H1 (cell line): ENCODE data around the gene ANXA3. TPM values are rescaled to one million over a fixed set of nuclear protein-coding genes. Genes with fewer than 3 reads are reported as not detected.

Experiments used
- CTCF ChIA-PET: fragments of 300-600 bp; sonication (Branson Sonifier 250); formaldehyde crosslinking; loops from one replicate; lab custom pipeline; 2021; ENCODE audit not compliant: partially characterized antibody; lab: Charles Lee
- POLR2A ChIA-PET: fragments of 300-600 bp; sonication (Branson Sonifier 250); formaldehyde crosslinking; loops from one replicate; lab custom pipeline; 2021; ENCODE audit warnings: inconsistent platforms; ENCODE audit not compliant: partially characterized antibody; lab: Charles Lee
- DNase-seq, 2 experiments: peaks; one replicate each; pipeline versions ENCODE4 v3.0.0 to v3.0.0-alpha.2; 2010 to 2022; ENCODE audit warnings: low spot score in 2 of 2, low read depth in 1 of 2, mixed read lengths in 1 of 2
- FAIRE-seq: peaks from 2 replicates; lab custom pipeline; 2011; peaks lifted over from hg19 to GRCh38; lab: Jason Lieb, UNC
- H2AFZ ChIP-seq: 2 replicates; pipeline ENCODE4 v1.8.1; 2012; ENCODE audit warnings: low read length, inconsistent platforms
- H2AK5ac ChIP-seq: 2 replicates; pipeline ENCODE4 v1.6.1; 2013; ENCODE audit warnings: low read depth, low read length
- H2BK120ac ChIP-seq: replicated peaks from 2 replicates; pipeline ENCODE3; 2013; ENCODE audit warnings: low read depth, low read length, inconsistent platforms
- H2BK12ac ChIP-seq: 2 replicates; pipeline ENCODE4 v1.6.1; 2013; ENCODE audit warnings: low read depth, low read length
- H2BK15ac ChIP-seq: 2 replicates; pipeline ENCODE4 v1.6.1; 2013; ENCODE audit warnings: low read length
- H2BK20ac ChIP-seq: 2 replicates; pipeline ENCODE4 v1.6.1; 2013; ENCODE audit warnings: low read length
- H2BK5ac ChIP-seq: 2 replicates; pipeline ENCODE4 v1.6.1; 2013; ENCODE audit warnings: low read depth, low read length
- H3K14ac ChIP-seq: 2 replicates; pipeline ENCODE4 v1.6.1; 2013; ENCODE audit warnings: inconsistent platforms; ENCODE audit not compliant: insufficient read length
- H3K18ac ChIP-seq: 2 replicates; pipeline ENCODE4 v1.6.1; 2013; ENCODE audit warnings: low read length; ENCODE audit errors: extremely low read depth
- H3K23ac ChIP-seq: 2 replicates; pipeline ENCODE4 v1.6.1; 2013; ENCODE audit warnings: inconsistent platforms; ENCODE audit not compliant: insufficient read length
- H3K23me2 ChIP-seq: 2 replicates; pipeline ENCODE4 v1.6.1; 2013; ENCODE audit warnings: low read depth, low read length
- H3K27ac ChIP-seq: 2 replicates; pipeline ENCODE4 v1.6.1; 2011; ENCODE audit warnings: low read depth, low read length, inconsistent platforms
- H3K27me3 ChIP-seq, 4 experiments: replicated peaks in 1 of 4; 1 replicate in 1 of 4; 2 replicates in 3 of 4; pipeline versions ENCODE4 v1.6.1 to v1.8.1; 2011 to 2013; ENCODE audit warnings: low read length in 3 of 4, mild to moderate bottlenecking in 3 of 4, inconsistent platforms in 2 of 4, mixed read lengths in 2 of 4, moderate library complexity in 1 of 4; ENCODE audit not compliant: control insufficient read depth in 3 of 4, insufficient read depth in 3 of 4; ENCODE audit errors: extremely low read depth in 1 of 4
- H3K36me3 ChIP-seq, 4 experiments: 2 replicates each; pipeline versions ENCODE4 v1.6.1 to v1.8.1; 2011 to 2013; ENCODE audit warnings: mild to moderate bottlenecking in 4 of 4, low read length in 3 of 4, moderate library complexity in 2 of 4, control low read depth in 1 of 4, inconsistent platforms in 1 of 4; ENCODE audit not compliant: insufficient read depth in 4 of 4, control insufficient read depth in 2 of 4
- H3K4ac ChIP-seq: replicated peaks from 2 replicates; pipeline ENCODE3; 2013; ENCODE audit warnings: low read length, low read depth, mixed read lengths, inconsistent platforms; ENCODE audit not compliant: insufficient read length
- H3K4me1 ChIP-seq, 4 experiments: replicated peaks in 1 of 4; 1 replicate in 1 of 4; 2 replicates in 3 of 4; pipeline versions ENCODE4 v1.6.1 to v1.8.1; 2011 to 2013; ENCODE audit warnings: low read length in 3 of 4, inconsistent platforms in 2 of 4, mixed read lengths in 1 of 4; ENCODE audit not compliant: insufficient read depth in 4 of 4, control insufficient read depth in 3 of 4
- H3K4me2 ChIP-seq, 2 experiments: 2 replicates each; pipeline versions ENCODE4 v1.6.1 to v1.8.1; 2011 to 2013; ENCODE audit warnings: low read depth in 2 of 2, low read length in 2 of 2, control low read depth in 1 of 2, inconsistent platforms in 1 of 2, mild to moderate bottlenecking in 1 of 2; ENCODE audit not compliant: insufficient read depth in 1 of 2
- H3K4me3 ChIP-seq, 4 experiments: fragments of 200-600, 300-600 bp in 1 of 4; sonication (generic), shearing (Covaris generic), sonication (Bioruptor Twin) in 1 of 4; 2 replicates each; pipeline versions ENCODE4 v1.5.1 to v1.8.1; 2011 to 2016; ENCODE audit warnings: low read length in 4 of 4, low read depth in 3 of 4, control low read depth in 2 of 4, inconsistent platforms in 2 of 4, mild to moderate bottlenecking in 2 of 4, mixed read lengths in 1 of 4, moderate library complexity in 1 of 4; ENCODE audit not compliant: insufficient read depth in 2 of 4; ENCODE audit errors: extremely low read depth in 1 of 4
- H3K56ac ChIP-seq: replicated peaks from 2 replicates; pipeline ENCODE3; 2013; ENCODE audit warnings: low read depth, mild to moderate bottlenecking, mixed read lengths, low read length, inconsistent platforms; ENCODE audit not compliant: insufficient read length
- H3K79me1 ChIP-seq: 2 replicates; pipeline ENCODE4 v1.6.1; 2013; ENCODE audit warnings: low read depth, low read length, control low read depth
- H3K79me2 ChIP-seq, 2 experiments: 2 replicates each; pipeline versions ENCODE4 v1.6.1 to v1.8.1; 2012 to 2013; ENCODE audit warnings: low read length in 2 of 2, mild to moderate bottlenecking in 2 of 2, inconsistent platforms in 1 of 2; ENCODE audit not compliant: insufficient read depth in 2 of 2, control insufficient read depth in 1 of 2
- H3K9ac ChIP-seq, 4 experiments: replicated peaks in 1 of 4; 1 replicate in 1 of 4; 2 replicates in 3 of 4; pipeline versions ENCODE4 v1.6.1 to v1.8.1; 2011 to 2013; ENCODE audit warnings: low read depth in 3 of 4, low read length in 3 of 4, control low read depth in 2 of 4, mild to moderate bottlenecking in 2 of 4, moderate library complexity in 2 of 4, inconsistent platforms in 1 of 4; ENCODE audit errors: extremely low read depth in 1 of 4
- H3K9me3 ChIP-seq, 2 experiments: 2 replicates each; pipeline versions ENCODE4 v1.6.1 to v1.8.1; 2012 to 2013; ENCODE audit warnings: mild to moderate bottlenecking in 2 of 2, moderate library complexity in 2 of 2, control low read depth in 1 of 2, inconsistent platforms in 1 of 2, low read depth in 1 of 2, low read length in 1 of 2, mixed read lengths in 1 of 2; ENCODE audit not compliant: insufficient read depth in 2 of 2
- H4K20me1 ChIP-seq, 2 experiments: replicated peaks in 1 of 2; 2 replicates each; pipeline versions ENCODE3 to v1.8.1; 2011 to 2013; ENCODE audit warnings: inconsistent platforms in 2 of 2, low read length in 2 of 2, mild to moderate bottlenecking in 1 of 2; ENCODE audit not compliant: insufficient read depth in 2 of 2, control insufficient read depth in 1 of 2
- H4K5ac ChIP-seq: 2 replicates; pipeline ENCODE4 v1.6.1; 2013; ENCODE audit warnings: low read length, low read depth, mixed read lengths, inconsistent platforms; ENCODE audit not compliant: insufficient read length
- H4K8ac ChIP-seq: 2 replicates; pipeline ENCODE4 v1.8.0; 2013; ENCODE audit warnings: mild to moderate bottlenecking, moderate library complexity, low read length, inconsistent platforms; ENCODE audit not compliant: insufficient read depth; ENCODE audit errors: extremely low read depth
- H4K91ac ChIP-seq: replicated peaks from 2 replicates; pipeline ENCODE3; 2013; ENCODE audit warnings: low read length, mixed read lengths, inconsistent platforms; ENCODE audit not compliant: insufficient read length
- CBX8 ChIP-seq: fragments of 300-800, 300-1000 bp; sonication (generic); IDR thresholded peaks from 2 replicates; pipeline ENCODE4 v1.7.1; 2016; ENCODE audit warnings: low read depth, low read length, borderline replicate concordance
- CEBPB ChIP-seq: IDR thresholded peaks from 2 replicates; pipeline ENCODE4 v1.6.1; 2012; ENCODE audit warnings: low read depth, low read length
- CHD2 ChIP-seq: IDR thresholded peaks from 2 replicates; pipeline ENCODE4 v1.6.1; 2012; ENCODE audit warnings: low read length, improper control_type of control experiment
- EP300 ChIP-seq, 2 experiments: IDR thresholded peaks; 1 replicate in 1 of 2; 2 replicates in 1 of 2; pipeline ENCODE4 v1.6.1; 2011 to 2012; ENCODE audit warnings: low read depth in 2 of 2, low read length in 2 of 2, mild to moderate bottlenecking in 2 of 2, borderline replicate concordance in 1 of 2, inconsistent platforms in 1 of 2, moderate library complexity in 1 of 2
- JUN ChIP-seq: IDR thresholded peaks from 2 replicates; pipeline ENCODE4 v1.6.1; 2011; ENCODE audit warnings: low read depth, mild to moderate bottlenecking, improper control_type of control experiment, low read length
- NANOG ChIP-seq: IDR thresholded peaks from 2 replicates; pipeline ENCODE4 v1.6.1; 2011; ENCODE audit warnings: low read length, low read depth, mild to moderate bottlenecking, inconsistent platforms; ENCODE audit not compliant: insufficient read depth, poor library complexity, severe bottlenecking
- NRF1 ChIP-seq: IDR thresholded peaks from 2 replicates; pipeline ENCODE4 v1.6.1; 2011; ENCODE audit warnings: mild to moderate bottlenecking, low read depth, low read length, improper control_type of control experiment
- PHF8 ChIP-seq: fragments of 200-600 bp; sonication (generic); conservative IDR thresholded peaks from 2 replicates; pipeline ENCODE4 v1.7.1; 2012; ENCODE audit warnings: low read depth, mild to moderate bottlenecking, inconsistent platforms, low read length, moderate library complexity
- POLR2A ChIP-seq, 2 experiments: IDR thresholded peaks; 1 replicate in 1 of 2; 2 replicates in 1 of 2; pipeline ENCODE4 v1.6.1; 2011; ENCODE audit warnings: low read depth in 2 of 2, low read length in 2 of 2, mild to moderate bottlenecking in 2 of 2; ENCODE audit errors: control extremely low read depth in 1 of 2
- RBBP5 ChIP-seq: IDR thresholded peaks from 2 replicates; pipeline ENCODE4 v1.7.1; 2012; ENCODE audit warnings: low read depth, mild to moderate bottlenecking, inconsistent platforms, low read length, moderate library complexity, borderline replicate concordance
- RXRA ChIP-seq: IDR thresholded peaks from 2 replicates; pipeline ENCODE4 v1.6.1; 2011; ENCODE audit warnings: low read depth, mild to moderate bottlenecking, low read length, moderate library complexity; ENCODE audit not compliant: insufficient read depth
- SIN3A ChIP-seq, 2 experiments: IDR thresholded peaks in 1 of 2; conservative IDR thresholded peaks in 1 of 2; 2 replicates each; pipeline ENCODE4 v1.6.1; 2011 to 2012; ENCODE audit warnings: low read length in 2 of 2, improper control_type of control experiment in 1 of 2, low read depth in 1 of 2, mild to moderate bottlenecking in 1 of 2
- TAF1 ChIP-seq: IDR thresholded peaks from 2 replicates; pipeline ENCODE4 v1.6.1; 2011; ENCODE audit warnings: mild to moderate bottlenecking, low read depth, low read length
- TCF12 ChIP-seq: IDR thresholded peaks from 2 replicates; pipeline ENCODE4 v1.6.1; 2011; ENCODE audit warnings: low read depth, mild to moderate bottlenecking, low read length
- TEAD4 ChIP-seq: IDR thresholded peaks from 2 replicates; pipeline ENCODE4 v1.6.1; 2012; ENCODE audit warnings: low read depth, low read length, inconsistent platforms, mixed read lengths
- WGBS, 2 experiments: shearing (Covaris generic) in 1 of 2; methylation state at CpG; one replicate each; pipeline versions ENCODE4 v1.1.6 to v1.1.7; 2013 to 2015; ENCODE audit warnings: low lambda C conversion rate in 2 of 2, mixed read lengths in 2 of 2, inconsistent platforms in 1 of 2, low coverage in 1 of 2, missing lambda C conversion rate in 1 of 2; ENCODE audit not compliant: insufficient replicate concordance in 2 of 2, insufficient coverage in 1 of 2, insufficient read length in 1 of 2; ENCODE audit errors: extremely low coverage in 1 of 2, missing lambda C conversion rate in 1 of 2; 5-methylcytosine and 5-hydroxymethylcytosine counted together
- polyA plus RNA-seq, 7 experiments: library from polyadenylated mRNA; depleted of rRNA in 3 of 7; stranded (reverse) in 5 of 7; unstranded in 2 of 7; fragments of >200 nt in 5 of 7; fragments of 200-250 nt in 2 of 7; gene quantifications; 1 replicate in 5 of 7; 2 replicates in 1 of 7; 4 replicates in 1 of 7; pipeline versions ENCODE4 v1.2.1 to v1.2.3, GENCODE V29; 2011 to 2013; ENCODE audit warnings: missing spikeins in 2 of 7, mixed read lengths in 2 of 7
- total RNA-seq: library from RNA; stranded (reverse); fragmentation: NEBNext Ultra II Directional; extraction: Animal tissue kit (Norgen Biotek cat#: 25700); gene quantifications from 2 replicates; pipeline ENCODE4 v1.2.1, GENCODE V29; 2021

The ANXA3 gene
- total and polyA plus RNA-seq, 2 of the 8 experiments (the other 6 are each of a cell fraction or from before 2014, with no cell fraction given) = 10.3 to 27.3 TPM

DNA sequence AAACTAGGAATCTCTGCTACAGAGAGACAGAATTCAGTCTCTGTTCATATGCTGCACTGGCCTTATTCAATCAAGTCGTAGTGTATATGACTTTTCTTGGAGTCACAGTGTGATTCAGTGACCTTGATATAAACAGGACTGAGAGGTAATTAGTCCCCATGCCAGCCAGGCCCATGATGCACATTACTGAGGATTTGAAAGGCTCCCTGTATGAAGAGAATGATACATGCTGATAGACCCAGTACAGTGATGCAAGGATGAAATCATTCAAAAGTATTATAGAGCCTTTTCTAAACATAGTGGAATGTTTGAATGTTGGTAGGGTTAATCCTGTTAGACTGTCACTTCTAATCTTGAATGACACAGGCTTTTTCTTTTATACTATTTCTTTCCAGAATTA, 34.1 kb downstream of the ANXA3 start:
- no peaks in the 10 kb centered on the region for H4K20me1 ChIP-seq
- H3K23me2 ChIP-seq = no peaks in the 10 kb centered on the region
- H3K4ac ChIP-seq = no peak overlapping the region
- no peak overlapping the region for H3K23ac ChIP-seq
- no peak overlapping the region for H3K4me3 ChIP-seq
- H3K9ac ChIP-seq = no peak overlapping the region
- H2AFZ ChIP-seq = no peak overlapping the region
- no peak overlapping the region for H4K5ac ChIP-seq
- H3K14ac ChIP-seq = no peak overlapping the region
- DNase-seq (no peak), FAIRE-seq (no peak)
- H3K27ac ChIP-seq = no peak overlapping the region
- no peak overlapping the region for H3K18ac ChIP-seq
- no peak overlapping the region for H4K91ac ChIP-seq
- H3K36me3 ChIP-seq = no peaks in the 10 kb centered on the region
- H3K79me2 ChIP-seq = no peaks in the 10 kb centered on the region
- no peaks in the 10 kb centered on the region for H3K9me3 ChIP-seq
- H3K56ac ChIP-seq = no peak overlapping the region
- H2BK5ac ChIP-seq = no peak overlapping the region
- H2BK15ac ChIP-seq = no peak overlapping the region
- no peaks in the 10 kb centered on the region for H3K79me1 ChIP-seq
- POLR2A ChIA-PET = no interaction called here
- no peak overlapping the region for H2BK120ac ChIP-seq
- H3K27me3 ChIP-seq = no peaks in the 10 kb centered on the region
- no peak overlapping the region for H2BK20ac ChIP-seq
- H2BK12ac ChIP-seq = no peak overlapping the region
- 0% methylated on average over 1 of the region's 1 CpG; no CpG with 5 or more reads in 1 of the 2 experiments for WGBS, 2 experiments
- H2AK5ac ChIP-seq = no peak overlapping the region
- H3K4me1 ChIP-seq = no peaks in the 10 kb centered on the region
- no peak overlapping the region for H4K8ac ChIP-seq
- H3K4me2 ChIP-seq = no peak overlapping the region
- CTCF ChIA-PET = interaction anchor here (1.2 kb wide), 1 partner anchor 59 kb away, joined by 3 read pairs; no protein-coding TSS in a partner anchor
- TF ChIP-seq RBBP5 (no peak), RXRA (no peak), PHF8 (no peak), NANOG (no peak), EP300 (IDR thresholded peaks at IDR 0.05; ENCODE audit: borderline replicate concordance in 1 of 2, low read depth in 2 of 2, low read length in 2 of 2) (no peak), TCF12 (no peak), CBX8 (no peak), JUN (no peak), CHD2 (no peak), NRF1 (no peak), POLR2A (IDR thresholded peaks at IDR 0.05; ENCODE audit: control extremely low read depth in 1 of 2, low read depth in 2 of 2, low read length in 2 of 2) (no peak), SIN3A (conservative IDR thresholded peaks at IDR 0.05 in 1 of 2, IDR thresholded peaks at IDR 0.05 in 1 of 2; ENCODE audit: low read depth in 1 of 2, low read length in 2 of 2) (no peak), TAF1 (no peak), TEAD4 (no peak), CEBPB (no peak)
